NB4 (cell line): Measurements from ENCODE around the gene ARHGEF16.
A peak's percentile ranks its signal among the peaks of the same experiment; 100 is the strongest.

Experiments
- DNase-seq: peaks from one replicate; pipeline ENCODE4 v3.0.0; 2010; ENCODE audit warnings: low read depth
- H3K4me3 ChIP-seq: one replicate; pipeline ENCODE4 v1.5.1; 2011; ENCODE audit warnings: mild to moderate bottlenecking, low read depth, low read length, moderate library complexity
- MYC ChIP-seq: IDR thresholded peaks from 2 replicates; pipeline ENCODE4 v1.6.1; 2011; ENCODE audit warnings: low read depth, low read length
- POLR2A ChIP-seq: IDR thresholded peaks from 2 replicates; pipeline ENCODE4 v1.6.1; 2011; ENCODE audit warnings: mild to moderate bottlenecking; ENCODE audit not compliant: insufficient read length; ENCODE audit errors: extremely low read depth
- TF ChIP-seq, protein P1 (sequence below): IDR thresholded peaks from one replicate; pipeline ENCODE4 v1.5.1; 2012; ENCODE audit warnings: low read depth, low read length
- TF ChIP-seq, protein P2 (sequence below): IDR thresholded peaks from 2 replicates; pipeline ENCODE4 v1.6.1; 2011; ENCODE audit warnings: low read depth, low read length

The ARHGEF16 gene

DNA sequence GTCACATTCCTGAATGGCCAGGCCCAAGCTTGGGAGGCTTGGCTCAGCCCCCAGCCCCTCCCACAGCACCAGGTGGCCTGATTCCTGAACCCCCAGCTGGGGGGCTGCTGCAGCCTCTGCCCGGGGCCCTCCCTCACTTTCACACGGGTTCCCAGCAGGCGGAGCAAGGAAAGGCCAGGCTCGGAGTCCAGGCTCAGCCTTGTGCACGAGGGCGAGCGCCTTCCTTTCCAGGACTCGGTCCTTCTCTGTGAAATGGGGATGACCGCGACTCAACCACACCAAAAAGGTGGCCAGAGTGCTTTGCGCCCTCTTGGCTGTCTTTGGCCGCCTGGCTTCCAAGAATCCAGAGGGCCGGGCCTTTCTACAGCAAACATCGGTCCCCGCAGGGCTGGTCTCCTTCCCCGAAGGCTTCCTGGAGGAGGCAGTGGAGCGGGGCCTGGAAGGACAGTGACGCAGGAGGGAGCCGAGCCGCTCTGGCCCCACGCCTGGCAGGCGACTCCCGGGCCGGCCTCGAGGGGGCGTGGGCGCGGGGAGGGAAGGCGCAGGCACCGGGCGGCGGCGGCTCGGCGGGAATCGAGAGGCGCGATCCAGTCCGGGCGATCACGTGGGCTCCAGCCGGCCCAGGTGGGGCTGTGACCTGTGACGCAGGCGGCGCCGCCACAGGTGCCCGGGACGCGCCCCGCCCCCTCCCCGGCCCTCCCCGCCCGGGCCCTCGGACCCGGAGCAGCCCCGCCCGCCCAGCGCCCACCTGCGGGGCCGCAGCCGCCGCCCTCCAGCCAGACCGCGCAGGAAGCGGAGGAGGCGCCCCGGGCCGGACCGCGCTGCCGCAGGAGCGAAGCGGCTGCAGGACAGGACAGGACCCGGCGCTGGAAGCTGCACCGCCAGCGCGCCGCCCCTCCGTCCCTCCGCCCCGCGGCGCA lies at the start of gene ARHGEF16:
Gene ARHGEF16 (plus strand): TSS at position 775 of the 920 bp plus-strand sequence. CDS start 8,420 bp downstream, outside the sequence.
- no peak within 1 kb of the TSS for H3K4me3 ChIP-seq
- peak; percentile 70 for DNase-seq
- no peak for TF ChIP-seq POLR2A
- TF ChIP-seq MYC, result no peak
- TF ChIP-seq, protein P1, sequence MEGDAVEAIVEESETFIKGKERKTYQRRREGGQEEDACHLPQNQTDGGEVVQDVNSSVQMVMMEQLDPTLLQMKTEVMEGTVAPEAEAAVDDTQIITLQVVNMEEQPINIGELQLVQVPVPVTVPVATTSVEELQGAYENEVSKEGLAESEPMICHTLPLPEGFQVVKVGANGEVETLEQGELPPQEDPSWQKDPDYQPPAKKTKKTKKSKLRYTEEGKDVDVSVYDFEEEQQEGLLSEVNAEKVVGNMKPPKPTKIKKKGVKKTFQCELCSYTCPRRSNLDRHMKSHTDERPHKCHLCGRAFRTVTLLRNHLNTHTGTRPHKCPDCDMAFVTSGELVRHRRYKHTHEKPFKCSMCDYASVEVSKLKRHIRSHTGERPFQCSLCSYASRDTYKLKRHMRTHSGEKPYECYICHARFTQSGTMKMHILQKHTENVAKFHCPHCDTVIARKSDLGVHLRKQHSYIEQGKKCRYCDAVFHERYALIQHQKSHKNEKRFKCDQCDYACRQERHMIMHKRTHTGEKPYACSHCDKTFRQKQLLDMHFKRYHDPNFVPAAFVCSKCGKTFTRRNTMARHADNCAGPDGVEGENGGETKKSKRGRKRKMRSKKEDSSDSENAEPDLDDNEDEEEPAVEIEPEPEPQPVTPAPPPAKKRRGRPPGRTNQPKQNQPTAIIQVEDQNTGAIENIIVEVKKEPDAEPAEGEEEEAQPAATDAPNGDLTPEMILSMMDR, result peak; percentile 18
- TF ChIP-seq, protein P2, sequence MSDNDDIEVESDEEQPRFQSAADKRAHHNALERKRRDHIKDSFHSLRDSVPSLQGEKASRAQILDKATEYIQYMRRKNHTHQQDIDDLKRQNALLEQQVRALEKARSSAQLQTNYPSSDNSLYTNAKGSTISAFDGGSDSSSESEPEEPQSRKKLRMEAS, result peak; percentile 44; the same call in 1 of the 2 replicates

DNA sequence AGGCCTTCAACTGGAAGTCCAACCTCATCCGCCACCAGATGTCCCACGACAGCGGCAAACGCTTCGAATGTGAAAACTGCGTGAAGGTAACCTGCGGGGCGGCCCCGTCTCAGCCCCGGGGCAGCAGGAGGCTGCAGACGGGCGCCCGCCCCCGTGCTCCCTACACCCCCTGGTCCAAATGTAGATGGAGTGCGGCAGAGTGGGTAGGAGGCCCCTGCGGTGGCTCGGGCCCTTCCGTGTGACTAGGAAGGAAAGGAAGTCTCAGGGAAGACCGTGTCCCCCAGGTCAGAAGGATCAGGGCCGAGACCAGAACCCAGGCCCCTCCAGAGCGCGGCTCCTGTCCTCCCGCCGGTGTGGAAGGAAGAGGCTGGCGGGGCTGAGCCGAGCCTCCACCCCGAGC lies 49.7 kb upstream of the ARHGEF16 start:
- H3K4me3 ChIP-seq, result no peak overlapping the region
- TF ChIP-seq, protein P1, result no peak
- TF ChIP-seq POLR2A (no peak), MYC (no peak)
- TF ChIP-seq, protein P2, result no peak
- DNase-seq, result no peak

DNA sequence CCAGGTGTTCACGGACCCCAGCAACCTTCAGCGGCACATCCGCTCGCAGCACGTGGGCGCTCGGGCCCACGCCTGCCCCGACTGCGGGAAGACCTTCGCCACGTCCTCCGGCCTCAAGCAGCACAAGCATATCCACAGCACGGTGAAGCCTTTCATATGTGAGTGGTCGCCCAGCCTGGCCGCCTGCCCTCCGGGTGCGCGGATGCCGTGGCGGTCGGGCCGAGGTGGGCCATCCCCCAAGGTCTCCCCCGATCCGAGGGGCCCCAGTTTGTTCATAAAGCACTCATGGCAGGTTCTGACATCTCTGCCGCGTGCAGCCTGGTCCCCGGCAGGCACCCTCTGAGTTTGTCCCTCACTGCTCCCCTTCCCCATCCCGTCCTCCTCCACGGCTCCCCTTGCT lies 49.0 kb upstream of the ARHGEF16 start:
- no peak overlapping the region for H3K4me3 ChIP-seq
- no peak for DNase-seq
- TF ChIP-seq POLR2A (no peak), MYC (no peak)
- TF ChIP-seq, protein P2, result no peak
- TF ChIP-seq, protein P1, result no peak

DNA sequence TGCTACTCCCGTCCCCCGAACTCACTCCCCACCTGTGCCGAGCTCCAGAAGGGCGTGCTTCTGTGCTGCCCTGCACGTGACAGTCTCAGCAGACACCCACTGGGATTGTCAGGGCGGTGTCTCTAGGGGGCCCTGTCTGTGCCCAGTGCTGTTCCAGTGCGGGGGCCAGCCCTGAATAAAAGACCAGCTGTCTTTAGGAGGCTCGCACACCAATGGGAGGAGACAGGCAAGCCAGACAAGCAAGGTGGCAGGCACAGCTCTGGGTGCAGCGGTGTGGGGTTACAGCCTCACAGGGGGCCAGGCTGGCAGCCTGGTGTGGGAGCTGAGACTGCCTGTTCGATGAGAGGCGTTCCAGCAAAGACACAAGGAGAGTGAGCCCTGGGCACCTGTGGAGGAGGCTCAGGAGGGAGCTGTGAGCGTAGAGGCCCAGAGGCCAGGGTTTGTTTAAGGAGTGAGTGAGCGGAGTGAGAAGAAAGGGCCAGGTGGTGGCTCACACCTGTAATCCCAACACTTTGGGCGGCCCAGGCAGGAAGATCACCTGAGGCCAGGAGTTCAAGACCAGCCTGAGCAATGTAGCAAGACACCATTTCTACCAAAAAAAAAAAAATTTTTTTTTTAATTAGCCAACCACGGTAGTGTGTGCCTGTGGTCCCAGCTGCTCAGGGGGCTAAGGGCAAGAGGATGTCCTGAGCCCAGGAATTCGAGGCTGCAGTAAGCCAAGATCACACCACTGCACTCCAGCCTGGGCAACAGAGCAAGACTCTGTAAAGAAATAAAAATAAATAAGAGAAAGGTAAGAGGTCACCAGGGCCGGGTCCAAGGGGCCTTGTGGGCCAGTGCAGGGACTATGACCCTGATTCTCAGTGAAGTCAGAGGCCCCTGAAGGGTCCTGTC lies 48.2 kb upstream of the ARHGEF16 start:
- H3K4me3 ChIP-seq, result no peak overlapping the region
- no peak for DNase-seq
- TF ChIP-seq MYC (no peak), POLR2A (no peak)
- TF ChIP-seq, protein P2, result no peak
- TF ChIP-seq, protein P1, result no peak

DNA sequence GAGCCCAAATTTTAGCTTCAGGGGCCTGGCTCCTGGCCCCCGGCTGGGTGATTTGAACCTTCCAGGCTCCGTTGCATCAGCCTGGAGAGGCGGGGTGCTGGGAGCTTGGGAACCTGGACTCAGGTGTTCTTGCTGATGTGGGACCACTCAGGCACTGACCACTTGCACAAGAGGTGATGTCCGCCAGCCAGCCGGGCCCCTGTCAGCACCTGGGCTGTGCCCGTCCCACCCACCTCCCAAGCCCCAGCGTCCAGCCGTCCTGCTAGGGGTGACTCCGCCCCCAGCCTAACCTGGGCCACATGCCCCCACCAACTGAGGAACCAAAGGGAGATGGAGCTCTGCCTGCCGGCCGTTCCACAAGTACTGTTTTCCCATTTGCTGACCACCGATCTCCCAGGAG lies 47.4 kb upstream of the ARHGEF16 start:
- TF ChIP-seq, protein P1, result no peak
- TF ChIP-seq MYC, result no peak
- TF ChIP-seq POLR2A, result no peak
- TF ChIP-seq, protein P2, result no peak
- no peak for DNase-seq

More for the DNA sequence above, 47.4 kb upstream of the ARHGEF16 start:
- H3K4me3 ChIP-seq, result no peak overlapping the region
